Umbilical cord (tissue), 2 donors: Measurements from ENCODE around the gene MAD1L1. TPM values are rescaled to one million over a fixed set of nuclear protein-coding genes. Genes with fewer than 3 reads are reported as not detected.

Experiments
- DNase-seq: peaks from one replicate; pipeline ENCODE4 v3.0.0-alpha.2; 2015; ENCODE audit warnings: low spot score
- total RNA-seq: library from RNA; depleted of rRNA; stranded (reverse); fragments of >200 nt; gene quantifications from one replicate; pipeline ENCODE4 v1.2.3, GENCODE V29; 2014; ENCODE audit warnings: low replicate concordance; ENCODE audit not compliant: insufficient read depth

MAD1L1 gene
- total RNA-seq, 1 donor from 2014 or later = 23.8 TPM

DNA sequence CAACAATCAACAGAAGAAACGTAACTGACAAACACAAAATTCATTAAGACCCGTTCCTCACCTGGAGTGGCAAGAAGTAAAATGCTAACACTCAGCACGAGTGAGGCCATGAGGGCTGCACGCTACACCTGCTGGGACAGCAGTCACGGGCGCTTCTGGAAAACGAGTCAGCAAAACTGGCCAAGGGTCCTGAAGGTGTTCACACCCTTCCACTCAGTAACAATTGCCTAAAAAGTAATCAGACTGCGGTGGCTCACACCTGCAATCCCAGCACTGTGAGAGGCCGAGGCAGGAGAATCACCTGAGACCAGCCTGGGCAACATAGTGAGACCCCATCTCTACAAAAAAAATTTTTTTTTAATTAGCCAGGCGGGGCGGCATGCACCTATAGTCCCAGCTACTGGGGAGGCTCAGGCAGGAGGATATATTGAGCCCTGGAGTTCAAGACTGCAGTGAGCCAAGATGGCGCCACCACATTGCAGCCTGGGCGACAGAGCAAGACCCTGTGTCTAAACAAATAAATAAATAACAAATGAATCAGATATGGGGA is 199.1 kb downstream of the MAD1L1 start:
- DNase-seq = no peak

DNA sequence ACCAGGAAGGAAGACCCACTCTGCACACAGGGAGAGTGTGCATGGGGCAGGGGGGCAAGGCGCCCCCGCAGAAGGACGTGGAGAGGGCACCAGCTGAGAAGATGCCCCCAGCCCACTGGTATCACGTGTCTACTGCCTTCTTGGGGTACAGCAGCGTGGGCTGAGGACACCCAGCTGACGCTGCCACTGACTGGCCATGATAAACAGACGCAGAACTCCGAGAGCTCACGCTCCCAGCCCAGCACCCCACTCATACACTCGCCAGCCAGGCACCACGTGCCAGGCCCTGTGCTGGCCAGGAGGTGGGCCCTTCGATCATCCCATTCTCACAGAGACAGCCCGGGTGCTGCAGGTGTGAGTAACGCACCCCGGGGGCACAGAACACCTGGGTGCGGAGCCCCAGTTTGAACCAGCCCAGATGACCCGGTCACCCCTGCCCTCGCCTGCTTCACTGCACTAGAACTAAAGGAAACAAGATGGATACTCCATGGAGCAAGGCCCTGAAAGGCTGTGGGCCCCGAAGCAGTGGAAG is 199.8 kb downstream of the MAD1L1 start:
- no peak for DNase-seq

DNA sequence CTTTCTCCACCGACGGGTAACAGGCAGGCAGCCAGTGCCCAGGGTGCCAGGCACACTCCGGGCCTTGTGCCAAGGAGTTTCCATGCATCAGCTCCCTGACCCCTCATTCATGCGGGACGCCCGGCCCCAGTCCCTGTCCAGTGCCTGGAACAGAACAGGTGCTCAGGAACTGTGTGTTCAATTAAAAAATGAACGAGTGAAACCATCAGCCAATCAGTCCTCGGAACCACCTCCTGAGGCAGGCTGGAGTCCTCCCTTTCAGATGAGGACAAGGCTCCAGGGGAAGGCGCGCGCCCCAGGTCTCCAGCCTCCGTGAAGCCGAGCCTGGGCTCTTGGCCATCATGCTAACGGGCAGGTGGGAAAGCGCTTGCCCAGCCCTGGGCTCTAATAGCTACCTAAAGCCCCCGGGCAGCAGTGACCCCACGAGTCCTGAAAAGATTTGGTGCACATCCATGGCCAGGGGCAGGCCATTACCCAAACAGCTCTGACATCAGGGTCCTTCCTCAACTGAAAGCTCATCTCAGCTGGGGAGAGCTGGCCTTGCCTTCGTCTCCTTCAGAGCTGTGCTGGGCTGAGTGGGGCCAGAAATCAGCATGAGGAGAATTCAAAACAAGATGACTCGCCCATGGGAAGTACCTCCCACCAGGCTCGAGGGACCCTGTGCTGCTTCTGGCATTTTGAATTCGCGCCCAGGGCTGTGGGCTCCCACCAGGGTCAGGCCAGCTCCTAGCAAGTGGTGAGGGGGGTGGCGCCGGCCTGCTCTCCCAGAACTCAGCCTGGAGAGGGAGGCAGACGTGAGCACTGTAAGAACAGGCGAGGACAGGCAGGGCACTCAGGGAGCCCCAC is 200.5 kb downstream of the MAD1L1 start:
- no peak for DNase-seq

DNA sequence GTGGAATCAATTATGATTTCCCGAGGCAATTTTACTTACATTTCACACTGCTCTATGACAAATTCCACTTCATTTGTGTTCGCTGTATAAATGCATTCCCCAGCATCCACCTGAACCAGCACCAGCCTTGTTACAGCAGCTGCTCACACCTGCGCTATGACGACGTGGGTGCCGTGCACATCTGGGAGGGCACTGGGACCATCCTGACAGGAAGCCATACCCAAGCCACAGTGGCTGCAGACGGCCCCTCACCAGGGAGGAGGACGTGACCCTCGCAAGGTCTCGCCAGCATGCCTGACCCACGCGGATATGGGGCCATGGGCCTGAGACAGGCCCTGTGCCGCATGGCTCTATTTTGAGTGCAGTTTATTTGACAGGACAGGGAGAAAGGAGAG is 201.3 kb downstream of the MAD1L1 start:
- no peak for DNase-seq

GRCh38 chr7:2030475-2031450 is 202.0 kb downstream of the MAD1L1 start:
- DNase-seq = no peak

DNA sequence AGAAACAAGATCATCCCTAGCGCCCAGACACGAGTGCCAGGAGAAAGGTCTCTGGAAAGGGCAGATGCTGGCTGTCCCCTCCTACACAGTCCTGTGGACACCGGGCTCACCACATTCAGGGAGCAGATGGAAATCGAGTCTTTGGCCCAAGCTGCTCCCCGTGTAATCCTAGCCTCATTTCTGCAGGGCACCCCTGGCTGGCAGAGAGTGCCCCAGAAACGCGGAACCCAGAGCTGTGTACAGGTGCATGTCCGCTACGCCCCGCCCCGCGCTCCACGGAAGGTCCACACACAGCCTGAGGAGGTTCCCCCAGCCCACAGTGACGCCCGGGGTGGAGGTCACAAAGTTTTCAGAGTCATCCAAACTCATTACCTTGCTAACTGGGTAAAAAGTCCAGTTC is 202.8 kb downstream of the MAD1L1 start:
- no peak for DNase-seq

DNA sequence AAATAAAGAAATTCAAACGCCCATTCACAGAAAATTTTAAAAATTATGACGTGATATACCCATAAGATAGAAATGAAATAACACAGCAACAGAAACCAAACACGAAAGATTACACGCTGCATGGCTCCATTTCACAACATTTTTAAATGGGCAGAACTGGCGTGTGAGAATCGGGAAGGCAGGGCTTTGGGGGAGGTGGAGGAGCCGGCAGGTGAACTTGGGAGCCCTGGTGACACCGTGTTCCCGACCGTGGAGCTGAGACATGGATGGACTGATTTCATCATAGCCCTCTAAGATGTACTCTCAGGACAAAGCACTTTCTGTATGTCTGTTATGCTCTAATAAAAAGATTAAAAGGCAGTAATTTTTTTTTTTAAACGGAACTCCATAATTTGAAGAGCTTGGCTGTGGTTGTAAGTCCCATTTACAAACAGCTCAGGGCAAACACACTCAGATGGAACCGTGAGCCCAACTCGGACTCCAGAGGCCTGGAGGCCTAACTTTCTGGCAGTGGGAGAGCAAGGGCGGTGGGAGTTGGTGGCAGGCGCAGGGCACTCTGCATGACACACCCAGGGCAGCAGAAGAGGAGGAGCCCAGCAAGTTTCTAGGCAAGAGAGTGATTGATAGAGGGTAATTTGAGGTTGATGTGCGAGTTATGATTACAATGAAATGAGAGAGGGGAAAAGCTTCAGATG is 203.4 kb downstream of the MAD1L1 start:
- DNase-seq = no peak

DNA sequence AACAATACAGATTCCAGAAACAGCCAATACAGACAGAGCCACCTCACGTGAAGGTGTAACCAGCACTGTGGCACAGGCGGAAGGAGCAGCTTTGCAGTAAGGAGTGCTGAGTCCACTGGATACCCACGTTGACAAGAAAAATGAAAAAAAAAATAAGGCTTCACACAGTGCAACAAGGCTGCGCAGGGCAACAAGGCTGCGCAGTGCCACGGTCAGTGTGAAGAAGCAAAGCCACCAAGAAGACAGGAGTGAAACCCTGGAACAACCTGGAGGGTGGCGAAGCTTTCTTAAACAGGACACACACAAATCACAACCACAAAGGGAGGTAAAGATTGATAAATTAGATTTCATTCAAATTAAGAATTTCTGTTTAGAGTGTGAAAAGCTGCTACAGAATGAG is 204.0 kb downstream of the MAD1L1 start:
- DNase-seq = no peak

- no peak for DNase-seq
Observed at GRCh38 chr7:2025188-2025587, 207.6 kb downstream of the MAD1L1 start.

DNA sequence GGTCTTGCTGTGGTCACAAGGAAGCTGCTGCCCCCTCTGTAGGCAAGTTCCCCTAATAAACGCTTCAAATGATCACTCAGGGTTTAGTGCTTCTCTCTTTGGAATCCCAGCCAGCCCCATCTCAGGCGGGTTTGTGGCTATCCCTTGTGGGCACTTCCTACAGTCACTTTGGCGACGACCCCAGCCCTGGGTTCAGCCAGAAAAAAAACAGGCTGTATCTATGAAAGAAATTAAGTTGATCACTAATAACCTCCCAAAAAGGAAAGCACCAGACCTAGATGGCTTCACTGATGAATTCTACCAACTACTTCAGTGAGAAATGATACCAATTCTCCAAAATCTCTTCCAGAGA is 208.2 kb downstream of the MAD1L1 start:
- DNase-seq = no peak

DNA sequence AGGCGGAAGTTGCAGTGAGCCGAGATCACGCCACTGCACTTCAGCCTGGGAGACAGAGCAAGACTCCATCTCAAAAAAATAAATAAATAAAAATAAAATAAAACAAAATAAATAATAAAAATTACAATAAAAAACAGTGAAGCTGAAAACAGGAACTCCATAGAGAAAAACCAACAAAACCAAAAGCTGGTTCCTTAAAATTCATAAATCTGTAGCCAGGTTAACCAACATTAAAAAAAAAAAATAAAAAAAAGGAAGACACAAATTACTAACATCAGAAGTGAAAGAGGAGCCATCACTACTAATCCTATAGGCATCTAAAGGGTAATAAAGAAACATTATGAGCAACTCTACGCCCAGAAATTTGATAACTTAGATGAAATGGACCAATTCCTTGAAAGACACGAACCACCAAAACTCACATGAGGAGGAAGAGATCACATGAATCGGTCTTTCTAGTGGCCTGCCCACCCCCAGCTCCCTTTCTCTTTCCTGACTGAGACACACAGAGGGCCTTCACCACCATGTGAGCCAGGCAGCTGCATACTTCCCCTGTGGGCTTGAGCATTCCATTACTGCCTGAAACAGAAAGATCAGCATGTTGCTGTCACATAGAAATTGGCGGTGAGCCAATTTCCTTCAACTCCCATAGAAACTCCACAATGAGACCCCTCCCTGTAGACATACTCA is 208.7 kb downstream of the MAD1L1 start:
- DNase-seq = no peak

GRCh38 chr7:2022737-2023250 is 210.0 kb downstream of the MAD1L1 start:
- DNase-seq = no peak

- no peak for DNase-seq
Observed at GRCh38 chr7:2022021-2022409, 210.7 kb downstream of the MAD1L1 start.

DNA sequence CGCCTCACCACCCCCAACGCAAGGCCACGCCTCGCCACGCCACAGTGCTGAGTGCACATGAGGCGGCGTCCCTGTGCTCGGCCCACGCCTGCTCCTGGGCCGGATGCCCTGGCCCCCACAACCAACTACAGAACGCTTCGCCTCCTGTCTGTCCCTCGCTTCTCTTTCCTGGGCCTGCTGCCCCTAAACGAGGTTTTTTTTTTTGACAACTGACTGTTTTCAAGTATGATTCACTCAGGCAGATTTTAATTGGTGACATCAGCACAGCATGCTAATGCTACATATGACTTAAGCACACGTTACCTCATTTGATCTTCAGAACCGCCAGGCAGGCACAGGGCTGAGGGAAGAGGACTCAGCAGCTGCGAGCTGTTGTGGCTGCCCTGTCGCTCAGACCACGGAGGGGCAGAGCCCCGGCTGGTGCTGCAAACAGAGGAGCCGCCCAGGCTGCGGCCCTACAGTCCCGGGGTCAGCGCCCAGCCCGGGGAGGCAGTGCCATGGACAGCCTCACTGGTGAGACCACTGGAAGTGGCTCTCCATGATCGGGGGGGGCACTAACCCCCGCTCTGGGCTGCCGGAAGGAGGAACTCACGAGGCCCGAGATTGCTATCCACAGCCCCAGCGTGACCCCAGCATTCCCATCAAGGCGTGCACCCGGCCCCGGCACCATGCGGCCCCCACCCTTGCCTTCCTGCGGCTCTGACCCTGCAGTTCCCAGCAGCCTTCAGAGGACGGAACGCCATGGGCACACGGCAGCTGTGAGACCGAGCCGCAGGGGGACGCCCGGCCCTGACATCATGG is 212.8 kb downstream of the MAD1L1 start:
- DNase-seq = peak; percentile 71

GRCh38 chr7:2019461-2019710 is 213.4 kb downstream of the MAD1L1 start:
- DNase-seq = no peak

DNA sequence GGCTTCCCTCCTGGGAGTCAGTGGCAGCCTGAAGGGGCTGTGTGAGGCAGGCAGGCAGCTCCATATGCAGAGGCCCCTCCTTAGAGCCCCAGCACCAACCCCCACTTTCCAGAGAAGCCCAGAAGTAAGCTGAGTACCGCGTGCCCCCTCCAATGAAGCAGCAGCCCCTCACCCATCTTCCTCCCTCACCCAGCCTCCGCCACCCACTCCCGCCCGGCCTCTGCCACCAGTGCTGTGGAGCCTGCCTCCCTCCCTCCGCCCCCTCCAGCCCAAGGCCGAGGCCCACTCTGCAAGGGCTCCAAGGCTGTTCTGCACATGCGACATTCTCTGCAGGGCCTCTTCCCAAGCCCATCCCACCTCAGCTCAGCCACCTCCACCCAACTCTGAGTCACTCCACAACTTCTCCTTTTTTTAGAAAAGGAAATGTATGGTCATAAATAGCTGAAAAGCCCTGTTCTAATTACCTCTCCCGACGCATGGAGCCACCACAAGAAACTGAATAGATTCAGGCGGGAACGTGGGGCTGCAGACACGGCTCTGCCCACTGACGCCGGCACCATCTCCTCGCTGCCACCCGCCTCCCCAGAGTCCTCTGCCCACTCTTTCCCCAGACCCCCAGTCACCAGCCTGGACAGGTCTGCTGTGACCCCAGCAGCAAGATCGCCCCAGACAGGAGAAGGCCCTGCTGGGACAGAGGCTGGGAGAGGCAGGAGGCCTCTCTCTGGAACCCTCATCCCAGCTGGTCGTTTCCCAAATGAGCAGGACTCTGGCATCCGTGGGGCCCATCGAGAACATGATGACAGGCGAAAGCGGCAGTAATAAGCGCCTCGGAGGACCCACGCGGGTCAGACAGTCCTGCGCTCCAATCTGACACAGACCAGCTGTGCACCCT is 213.9 kb downstream of the MAD1L1 start:
- peak; percentile 93 for DNase-seq

DNA sequence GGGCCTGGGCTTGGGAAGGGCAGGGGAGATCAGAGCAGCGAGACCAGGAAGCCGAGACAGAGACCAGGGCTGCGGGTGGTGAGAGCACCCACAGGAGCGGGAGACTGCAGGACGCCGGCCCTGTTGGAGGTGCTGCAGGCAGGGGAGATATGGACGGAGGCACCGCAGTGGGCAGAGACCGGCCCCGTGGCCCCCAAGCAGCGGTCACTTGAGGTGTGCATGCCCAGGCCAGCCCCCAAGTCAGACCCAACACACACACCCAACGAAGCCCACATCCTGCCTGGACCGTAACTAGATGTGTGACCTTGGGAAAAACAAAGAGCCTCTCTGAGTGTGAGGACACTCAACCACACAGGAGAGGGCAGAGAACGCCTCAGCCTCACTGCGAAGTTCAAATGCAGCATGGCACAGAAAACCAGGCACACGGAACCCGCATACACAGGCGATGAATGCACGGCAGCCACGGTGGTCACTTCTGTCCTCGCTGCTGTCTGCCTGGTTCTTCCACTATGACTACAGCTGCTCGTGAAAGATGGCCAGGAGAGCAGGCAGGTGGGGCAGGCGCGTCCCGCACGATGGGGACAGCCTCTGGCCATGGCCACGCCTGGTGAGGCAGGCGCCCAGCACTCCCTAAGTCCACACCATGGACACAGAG is 214.7 kb downstream of the MAD1L1 start:
- DNase-seq = no peak

DNA sequence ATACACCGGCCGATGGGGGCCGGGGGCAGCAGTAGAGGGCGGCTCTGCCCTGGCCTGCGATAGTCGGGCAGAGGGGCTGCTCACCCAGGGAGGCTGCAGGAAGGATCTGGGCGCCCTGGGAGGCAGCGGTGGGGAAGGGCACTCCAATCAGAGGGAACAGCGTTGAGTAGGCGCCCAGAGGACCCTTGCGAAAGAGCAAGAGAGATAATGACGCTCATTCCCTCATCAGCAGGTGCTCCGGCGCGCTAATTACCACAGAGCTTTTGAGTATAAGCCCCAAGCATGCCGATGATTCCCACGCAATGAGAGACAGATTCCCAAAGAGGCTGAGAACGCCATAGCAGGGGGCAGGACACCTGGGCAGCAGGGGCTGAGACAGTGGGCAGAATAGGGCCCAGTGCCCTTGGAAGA is 215.3 kb downstream of the MAD1L1 start:
- no peak for DNase-seq
